IMR-90 (cell line): ENCODE data around the gene HEATR3. TPM values are rescaled to one million over a fixed set of nuclear protein-coding genes. Genes with fewer than 3 reads are reported as not detected.

ENCODE experiments used
- ATAC-seq: fragments of 200-7000 bp; cut with Tn5 transposase; 2 replicates; pipeline ENCODE4 v1.9.1; 2020; ENCODE audit warnings: low read depth, mild to moderate bottlenecking, moderate library complexity
- BruUV-seq: library from RNA; stranded (reverse); fragments of 400-500 nt; replicated peaks from 2 replicates; lab custom pipeline; 2021; lab: Mats Ljungman, UMichigan
- CTCF ChIA-PET: fragments of 300-600 bp; formaldehyde crosslinking; extraction: SDS; loops from one replicate; lab custom pipeline; 2021; ENCODE audit warnings: antibody characterized with exemption; lab: Yijun Ruan, JAX
- POLR2A ChIA-PET: fragments of 300-600 bp; sonication (Branson Sonifier 250); formaldehyde crosslinking; loops from one replicate; lab custom pipeline; 2022; ENCODE audit warnings: antibody characterized with exemption; ENCODE audit not compliant: unreplicated experiment; lab: Charles Lee
- DNase-seq: peaks from one replicate; pipeline ENCODE4 v3.0.0; 2013
- H2AFZ ChIP-seq: replicated peaks from 2 replicates; pipeline ENCODE3; 2013; ENCODE audit warnings: low read length, mild to moderate bottlenecking; ENCODE audit not compliant: poor library complexity
- H2AK5ac ChIP-seq: 2 replicates; pipeline ENCODE4 v1.6.1; 2013; ENCODE audit warnings: low read depth, low read length, inconsistent platforms
- H2AK9ac ChIP-seq: replicated peaks from 2 replicates; pipeline ENCODE3; 2013; ENCODE audit warnings: mild to moderate bottlenecking, low read depth, low read length, moderate library complexity; ENCODE audit not compliant: poor library complexity
- H2BK120ac ChIP-seq: 2 replicates; pipeline ENCODE4 v1.6.1; 2013; ENCODE audit warnings: low read depth, low read length, inconsistent platforms
- H2BK15ac ChIP-seq: 3 replicates; pipeline ENCODE4 v1.6.1; 2013; ENCODE audit warnings: low read depth, low read length, inconsistent platforms
- H2BK20ac ChIP-seq: 2 replicates; pipeline ENCODE4 v1.6.1; 2013; ENCODE audit warnings: low read depth, mild to moderate bottlenecking, inconsistent platforms, low read length, moderate library complexity
- H2BK5ac ChIP-seq: 2 replicates; pipeline ENCODE4 v1.6.1; 2013; ENCODE audit warnings: mild to moderate bottlenecking, low read depth, low read length, inconsistent platforms; ENCODE audit not compliant: poor library complexity, severe bottlenecking
- H3K14ac ChIP-seq: replicated peaks from 2 replicates; pipeline ENCODE4 v1.6.1; 2013; ENCODE audit warnings: low read depth, low read length, inconsistent platforms
- H3K18ac ChIP-seq: 2 replicates; pipeline ENCODE4 v1.6.1; 2013; ENCODE audit warnings: low read depth, low read length, control low read depth
- H3K23ac ChIP-seq: 2 replicates; pipeline ENCODE4 v1.6.1; 2013; ENCODE audit warnings: low read depth, low read length, inconsistent platforms
- H3K27ac ChIP-seq: 2 replicates; pipeline ENCODE4 v1.5.1; 2013; ENCODE audit warnings: mild to moderate bottlenecking, control low read depth, low read length; ENCODE audit not compliant: insufficient read depth
- H3K27me3 ChIP-seq: 2 replicates; pipeline ENCODE4 v1.6.1; 2013; ENCODE audit warnings: low read length; ENCODE audit not compliant: control insufficient read depth, insufficient read depth
- H3K36me3 ChIP-seq: 2 replicates; pipeline ENCODE4 v1.6.1; 2013; ENCODE audit warnings: low read length, mixed read lengths; ENCODE audit not compliant: control insufficient read depth, insufficient read depth
- H3K4ac ChIP-seq: 2 replicates; pipeline ENCODE4 v1.6.1; 2013; ENCODE audit warnings: low read depth, low read length, inconsistent platforms
- H3K4me1 ChIP-seq: 2 replicates; pipeline ENCODE4 v1.6.1; 2013; ENCODE audit warnings: low read length, mixed read lengths; ENCODE audit not compliant: control insufficient read depth, insufficient read depth
- H3K4me2 ChIP-seq: 2 replicates; pipeline ENCODE4 v1.6.1; 2013; ENCODE audit warnings: low read depth, mild to moderate bottlenecking, control low read depth, low read length, moderate library complexity
- H3K4me3 ChIP-seq: 2 replicates; pipeline ENCODE4 v1.5.1; 2013; ENCODE audit warnings: low read depth, mild to moderate bottlenecking, control low read depth, low read length, moderate library complexity; ENCODE audit not compliant: insufficient read depth
- H3K56ac ChIP-seq: 2 replicates; pipeline ENCODE4 v1.6.1; 2013; ENCODE audit warnings: low read length, inconsistent platforms; ENCODE audit not compliant: insufficient read depth; ENCODE audit errors: extremely low read depth
- H3K79me1 ChIP-seq, 2 experiments: 2 replicates each; pipeline ENCODE4 v1.6.1; 2013; ENCODE audit warnings: low read length in 2 of 2, inconsistent platforms in 1 of 2, low read depth in 1 of 2
- H3K9ac ChIP-seq: 2 replicates; pipeline ENCODE4 v1.6.1; 2013; ENCODE audit warnings: low read depth, low read length, control low read depth
- H3K9me1 ChIP-seq: 2 replicates; pipeline ENCODE4 v1.6.1; 2013; ENCODE audit warnings: low read length, inconsistent platforms; ENCODE audit not compliant: insufficient read depth
- H3K9me3 ChIP-seq: 2 replicates; pipeline ENCODE4 v1.6.1; 2013; ENCODE audit warnings: low read length; ENCODE audit not compliant: control insufficient read depth, insufficient read depth
- H4K20me1 ChIP-seq: 2 replicates; pipeline ENCODE4 v1.6.1; 2013; ENCODE audit warnings: low read length, inconsistent platforms; ENCODE audit not compliant: insufficient read depth
- H4K5ac ChIP-seq: 2 replicates; pipeline ENCODE4 v1.6.1; 2013; ENCODE audit warnings: mild to moderate bottlenecking, low read depth, low read length, control low read depth
- H4K8ac ChIP-seq, 2 experiments: 2 replicates each; pipeline ENCODE4 v1.6.1; 2013; ENCODE audit warnings: low read depth in 2 of 2, low read length in 2 of 2, control low read depth in 1 of 2, inconsistent platforms in 1 of 2
- H4K91ac ChIP-seq: 2 replicates; pipeline ENCODE4 v1.6.1; 2013; ENCODE audit warnings: low read depth, low read length, inconsistent platforms; ENCODE audit not compliant: insufficient read depth
- BHLHE40 ChIP-seq: fragments of 150-350 bp; IDR thresholded peaks from 2 replicates; pipeline ENCODE4 v1.6.1; 2016; ENCODE audit warnings: mild to moderate bottlenecking, low read depth, low read length
- CEBPB ChIP-seq: IDR thresholded peaks from 2 replicates; pipeline ENCODE4 v1.6.1; 2012; ENCODE audit warnings: low read depth, low read length, improper control_type of control experiment
- CHD1 ChIP-seq: IDR thresholded peaks from 2 replicates; pipeline ENCODE4 v1.6.1; 2012; ENCODE audit warnings: low read depth, low read length, improper control_type of control experiment
- CTCF ChIP-seq: conservative IDR thresholded peaks from 2 replicates; pipeline ENCODE4 v1.5.1; 2012; ENCODE audit warnings: mild to moderate bottlenecking, low read depth, low read length, improper control_type of control experiment
- ELK1 ChIP-seq: fragments of 150-350 bp; IDR thresholded peaks from 2 replicates; pipeline ENCODE4 v1.6.1; 2016; ENCODE audit warnings: low read depth, mild to moderate bottlenecking, low read length, moderate library complexity, borderline replicate concordance
- FOS ChIP-seq: fragments of 150-350 bp; IDR thresholded peaks from 2 replicates; pipeline ENCODE4 v1.6.1; 2016; ENCODE audit warnings: low read depth, low read length
- MAFK ChIP-seq: IDR thresholded peaks from 2 replicates; pipeline ENCODE4 v1.6.1; 2012; ENCODE audit warnings: low read depth, low read length, improper control_type of control experiment
- MAZ ChIP-seq: IDR thresholded peaks from 2 replicates; pipeline ENCODE4 v1.6.1; 2012; ENCODE audit warnings: low read depth, mild to moderate bottlenecking, low read length, improper control_type of control experiment, moderate library complexity, borderline replicate concordance
- MXI1 ChIP-seq: IDR thresholded peaks from 2 replicates; pipeline ENCODE4 v1.6.1; 2012; ENCODE audit warnings: low read depth, mild to moderate bottlenecking, low read length, moderate library complexity, borderline replicate concordance
- NFE2L2 ChIP-seq: fragments of 150-350 bp; IDR thresholded peaks from 2 replicates; pipeline ENCODE4 v1.6.1; 2016; ENCODE audit warnings: low read depth, mild to moderate bottlenecking, low read length
- POLR2A ChIP-seq: IDR thresholded peaks from 2 replicates; pipeline ENCODE4 v1.6.1; 2012; ENCODE audit warnings: mild to moderate bottlenecking, low read depth, low read length
- RAD21 ChIP-seq: IDR thresholded peaks from 2 replicates; pipeline ENCODE4 v1.6.1; 2012; ENCODE audit warnings: low read length, improper control_type of control experiment
- RCOR1 ChIP-seq: IDR thresholded peaks from 2 replicates; pipeline ENCODE4 v1.6.1; 2012; ENCODE audit warnings: mild to moderate bottlenecking, low read length, improper control_type of control experiment; ENCODE audit not compliant: insufficient replicate concordance
- RFX5 ChIP-seq: IDR thresholded peaks from 2 replicates; pipeline ENCODE4 v1.8.0; 2012; ENCODE audit warnings: low read depth, mild to moderate bottlenecking, low read length, moderate library complexity
- SMC3 ChIP-seq: fragments of 150-350 bp; IDR thresholded peaks from 2 replicates; pipeline ENCODE4 v1.6.1; 2016; ENCODE audit warnings: low read depth, mild to moderate bottlenecking, antibody characterized with exemption, low read length, moderate library complexity
- USF2 ChIP-seq: fragments of 150-350 bp; IDR thresholded peaks from 2 replicates; pipeline ENCODE4 v1.6.1; 2017; ENCODE audit warnings: mild to moderate bottlenecking, antibody characterized with exemption, low read length, low read depth
- WGBS, 2 experiments: methylation state at CpG; one replicate each; pipeline versions ENCODE4 v1.1.5 to v1.1.7; 2013; ENCODE audit warnings: missing lambda C conversion rate in 2 of 2; ENCODE audit not compliant: insufficient read length in 1 of 2; ENCODE audit errors: extremely low coverage in 2 of 2; 5-methylcytosine and 5-hydroxymethylcytosine counted together
- dilution Hi-C: fragments of 300-500 bp; cut with HindIII; formaldehyde crosslinking; loops from one replicate; pipeline ENCODE4 v1.14.3; 2018; ENCODE audit warnings: low sequenced_read_pairs; ENCODE audit not compliant: unreplicated experiment
- in situ Hi-C: fragments of 300-500 bp; cut with MboI; formaldehyde crosslinking; loops from 3 replicates; pipeline ENCODE4 v1.14.3; 2019; ENCODE audit warnings: low sequenced_read_pairs, inconsistent platforms, mixed read lengths
- intact Hi-C: fragments of 100-400 bp; cut with micrococcal nuclease; formaldehyde crosslinking; loops from 2 replicates; pipeline ENCODE4 v1.10.0; 2022
- polyA plus RNA-seq, 3 experiments: library from polyadenylated mRNA; depleted of rRNA; stranded (reverse); fragments of >200 nt; gene quantifications; 2 replicates each; pipeline ENCODE4 v1.2.3, GENCODE V29; 2012; ENCODE audit warnings: low replicate concordance in 1 of 3
- total RNA-seq: library from RNA; depleted of rRNA; stranded (reverse); fragments of >200 nt; gene quantifications from 2 replicates; pipeline ENCODE4 v1.2.3, GENCODE V29; 2012

Gene HEATR3
- total and polyA plus RNA-seq, 2 of the 4 experiments (the other 2 are of a cell fraction): 9.4 to 21.1 TPM

- H2BK5ac ChIP-seq: no peak overlapping the region
- H2BK20ac ChIP-seq: no peak overlapping the region
- peaks cover 11% of the 10 kb centered on the region for H3K4me1 ChIP-seq
- H3K4me3 ChIP-seq: peak overlapping the region; percentile 23
- dilution Hi-C loops (no loop called here), in situ Hi-C loops (loop anchor here (5.0 kb wide), 1 partner anchor 142 kb away; no protein-coding TSS in a partner anchor), intact Hi-C loops (loop anchor here (2.0 to 5.0 kb wide), 3 partner anchors 26 to 292 kb away; no protein-coding TSS in a partner anchor)
- peak overlapping the region; percentile 79 for H2AFZ ChIP-seq
- H3K36me3 ChIP-seq: peaks cover 3% of the 10 kb centered on the region; the same call in 1 of the 2 replicates
- no peak overlapping the region for H2BK120ac ChIP-seq
- H3K27ac ChIP-seq: no peak overlapping the region
- no peak overlapping the region for H3K23ac ChIP-seq
- no CpG with 5 or more reads among the region's 8 CpGs for WGBS, 2 experiments
- no peak overlapping the region for H2AK9ac ChIP-seq
- H2BK15ac ChIP-seq: no peak overlapping the region
- no peak overlapping the region for H3K9ac ChIP-seq
- peak overlapping the region; percentile 51 for H3K4me2 ChIP-seq
- peaks cover 30% of the 10 kb centered on the region for H4K20me1 ChIP-seq
- H3K27me3 ChIP-seq: no peaks in the 10 kb centered on the region
- peak overlapping the region; percentile 60; the same call in 1 of the 2 replicates for H2AK5ac ChIP-seq
- no peak for TF ChIP-seq RCOR1
- no peak for TF ChIP-seq SMC3
- TF ChIP-seq CEBPB: no peak
- no peak for TF ChIP-seq RAD21
- no peak for TF ChIP-seq POLR2A
- no peak for TF ChIP-seq BHLHE40
- TF ChIP-seq MXI1: no peak
- no peak for TF ChIP-seq NFE2L2
- TF ChIP-seq FOS: no peak
- TF ChIP-seq CTCF: no peak
- no peak for TF ChIP-seq MAZ
- no peak for TF ChIP-seq MAFK
- TF ChIP-seq RFX5: no peak
- no peak for TF ChIP-seq USF2
- TF ChIP-seq CHD1: no peak
- TF ChIP-seq ELK1: no peak
- H3K56ac ChIP-seq: no peak overlapping the region
- CTCF ChIA-PET: interaction anchor here (1.0 to 1.4 kb wide), 2 partner anchors 145 to 600 kb away, joined by 3 read pairs; no protein-coding TSS in a partner anchor
- ATAC-seq (no peak), DNase-seq (no peak)
- H3K79me1 ChIP-seq: peaks cover 25 to 30% of the 10 kb centered on the region in 2 experiments
- peaks cover 3% of the 10 kb centered on the region for H3K9me1 ChIP-seq
- H3K18ac ChIP-seq: no peak overlapping the region
- 0 out of 2 replicates have a peak overlapping the region, but pooled peaks have one; percentile 30 for H4K91ac ChIP-seq
- POLR2A ChIA-PET: no interaction called here
- H3K14ac ChIP-seq: 0 out of 2 replicates have a peak overlapping the region, but pooled peaks have one; percentile 54
- BruUV-seq: no TSS peak
- no peaks in the 10 kb centered on the region for H3K9me3 ChIP-seq
- peak overlapping the region; percentile 82 to 83 for H4K8ac ChIP-seq
- H3K4ac ChIP-seq: no peak overlapping the region
- H4K5ac ChIP-seq: peak overlapping the region; percentile 33
Measured at GRCh38 chr16:50065241-50065623, 538 bp upstream of the HEATR3 start.
